Right cardiac atrium (tissue), 5 donors: Measurements from ENCODE around the gene EID2B. TPM values are rescaled to one million over a fixed set of nuclear protein-coding genes. Genes with fewer than 3 reads are reported as not detected.

Source experiments
- ATAC-seq, 2 donors: fragments of 200-7000 bp; cut with Tn5 transposase; one replicate each; pipeline versions ENCODE4 v1.8.0 to v1.9.1; 2020; ENCODE audit warnings: moderate library complexity in 2 of 2, mild to moderate bottlenecking in 1 of 2
- DNase-seq, 3 donors: peaks; one replicate each; pipeline ENCODE4 v3.0.0-alpha.2; 2020
- H3K27ac ChIP-seq: one replicate; pipeline ENCODE4 v1.5.1; 2013; ENCODE audit warnings: mild to moderate bottlenecking, low read length, control low read depth, moderate library complexity
- H3K27me3 ChIP-seq: one replicate; pipeline ENCODE4 v1.6.1; 2013; ENCODE audit not compliant: control insufficient read depth, insufficient read depth
- H3K4me1 ChIP-seq: one replicate; pipeline ENCODE4 v1.6.1; 2013; ENCODE audit warnings: low read length; ENCODE audit not compliant: control insufficient read depth, insufficient read depth
- H3K4me3 ChIP-seq: one replicate; pipeline ENCODE4 v1.5.1; 2013; ENCODE audit warnings: low read length, control low read depth
- H3K9me3 ChIP-seq: one replicate; pipeline ENCODE4 v1.6.1; 2013; ENCODE audit warnings: low read length; ENCODE audit not compliant: control insufficient read depth
- WGBS: extraction: QIAGEN DNeasy Blood & Tissue Kit; methylation state at CpG from one replicate; pipeline ENCODE4 v1.1.7; 2013; 5-methylcytosine and 5-hydroxymethylcytosine counted together
- intact Hi-C, 4 donors: fragments of 100-400 bp; cut with DNase I; formaldehyde crosslinking; loops; one replicate each; pipeline versions ENCODE4 v1.11.0 to v1.14.0; 2022 to 2023
- polyA plus RNA-seq: library from polyadenylated mRNA; stranded (reverse); fragments of 200-250 nt; gene quantifications from one replicate; pipeline ENCODE4 v1.2.3, GENCODE V29; 2013
- total RNA-seq, 4 donors: library from RNA; stranded (reverse); fragmentation: NEBNext Ultra II Directional; extraction: Animal tissue kit (Norgen Biotek cat#: 25700); gene quantifications; one replicate each; pipeline ENCODE4 v1.2.1, GENCODE V29; 2021
- donor health status: healthy with polysubstance abuse.
- donor health status: DM: no; HTN: yes; CAD: no.
- donor health status: DM: no; HTN: no; CAD: no.
- donor health status: DM: no; HTN: yes; CAD: no; lungs with severe emphysema.
- donor health status: DM: yes; HTN: yes; CAD: no.

EID2B gene
- total and polyA plus RNA-seq, 5 donors = 2.3 to 4.3 (median 3.0) TPM

DNA sequence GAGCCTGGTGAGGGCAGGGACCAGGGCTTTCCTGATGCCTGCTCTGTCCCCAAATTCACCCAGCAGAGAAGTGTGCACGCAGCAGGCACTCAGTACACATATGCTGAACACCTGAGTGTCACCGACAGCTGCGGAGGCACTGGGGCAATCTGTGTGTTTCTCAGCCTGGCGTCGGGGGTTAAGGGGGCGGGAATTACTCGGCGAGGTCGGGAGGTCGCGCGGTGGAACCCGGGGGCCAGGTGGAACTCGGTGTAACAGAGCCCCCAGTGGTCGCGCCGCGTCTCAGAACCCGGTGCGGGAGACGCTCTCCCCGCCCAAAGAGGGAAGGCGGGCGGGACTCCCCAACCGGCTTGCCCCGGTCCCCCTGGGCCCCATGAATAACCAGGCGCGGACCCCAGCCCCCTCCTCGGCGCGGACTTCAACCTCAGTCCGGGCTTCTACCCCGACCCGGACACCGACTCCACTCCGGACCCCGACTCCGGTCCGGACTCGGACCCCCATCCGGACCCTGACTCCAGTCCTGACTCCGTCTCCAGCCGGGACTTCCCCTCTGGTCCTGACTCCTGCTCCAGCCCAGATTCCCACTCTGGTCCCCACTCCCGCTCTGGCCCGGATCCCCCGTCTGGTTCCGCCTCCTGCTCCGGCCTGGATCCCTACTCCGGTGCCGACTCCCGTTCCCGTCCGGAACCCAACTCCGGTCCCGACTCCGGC, 17.7 kb downstream of the EID2B start, which contains the start of gene SELENOV:
SELENOV (plus strand) TSS at position 300 of the 711 bp plus-strand sequence; CDS start at position 374, 74 bp downstream.
- intact Hi-C loops = no loop called here
- Histone ChIP-seq H3K4me3 (peak within 1 kb of the TSS; percentile 14), H3K27me3 (no peaks in the 10 kb centered on the region), H3K4me1 (no peaks in the 10 kb centered on the region), H3K9me3 (no peaks in the 10 kb centered on the region), H3K27ac (no peak within 1 kb of the TSS)
- under 1% methylated on average over 56 of the region's 56 CpGs for WGBS
- peak in 1 of 3 donors; percentile 63 for DNase-seq
- ATAC-seq = peak; percentile 52 to 56

DNA sequence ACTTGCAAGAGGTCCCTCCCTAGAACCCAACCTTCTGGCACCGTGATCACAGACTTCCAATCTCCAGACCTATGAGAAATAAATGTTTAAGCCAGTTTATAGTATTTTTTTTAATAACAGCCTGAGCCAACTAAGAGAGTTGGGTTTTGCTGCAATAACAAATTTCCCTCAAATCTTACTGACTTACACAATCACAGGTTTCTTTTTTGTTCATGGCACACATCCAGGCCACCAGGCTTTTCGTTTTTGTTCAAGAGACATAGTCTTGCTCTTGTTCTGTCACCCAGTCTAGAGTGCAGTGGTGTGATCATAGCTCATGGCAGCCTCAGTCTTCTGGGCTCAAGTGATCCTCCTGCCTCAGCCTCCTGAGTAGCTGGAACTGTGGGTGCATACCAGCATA, 19.7 kb downstream of the EID2B start:
- Histone ChIP-seq H3K4me1 (no peaks in the 10 kb centered on the region), H3K4me3 (no peak overlapping the region), H3K27ac (no peak overlapping the region), H3K27me3 (no peaks in the 10 kb centered on the region), H3K9me3 (no peaks in the 10 kb centered on the region)
- WGBS = 47% methylated on average over 2 of the region's 2 CpGs
- DNase-seq (no peak), ATAC-seq (no peak)
- intact Hi-C loops = no loop called here

DNA sequence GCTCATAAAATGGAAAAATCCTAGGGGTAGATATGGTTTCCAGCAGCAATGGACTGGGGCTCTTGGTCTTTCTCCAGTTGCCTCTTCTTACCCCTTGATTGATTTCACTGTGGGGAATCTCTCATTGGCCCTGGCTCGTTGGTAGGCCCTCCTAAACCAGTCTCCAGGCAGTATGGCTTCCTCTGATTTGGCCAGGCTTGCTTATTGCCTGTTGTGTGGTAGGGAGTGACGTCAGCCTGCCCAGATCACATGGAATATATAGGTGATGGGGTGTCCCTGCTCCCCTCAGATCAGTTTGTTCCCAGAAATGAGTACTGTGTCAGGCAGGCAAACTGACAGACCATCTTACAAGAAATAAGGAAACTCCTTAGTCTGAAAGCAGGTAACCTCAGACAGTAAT, 23.4 kb downstream of the EID2B start:
- no peak overlapping the region for H3K27ac ChIP-seq
- no peaks in the 10 kb centered on the region for H3K27me3 ChIP-seq
- 66% methylated on average over 2 of the region's 2 CpGs for WGBS
- peaks cover 2% of the 10 kb centered on the region for H3K4me1 ChIP-seq
- DNase-seq (no peak), ATAC-seq (no peak)
- H3K9me3 ChIP-seq = no peaks in the 10 kb centered on the region
- no peak overlapping the region for H3K4me3 ChIP-seq
- intact Hi-C loops = no loop called here

DNA sequence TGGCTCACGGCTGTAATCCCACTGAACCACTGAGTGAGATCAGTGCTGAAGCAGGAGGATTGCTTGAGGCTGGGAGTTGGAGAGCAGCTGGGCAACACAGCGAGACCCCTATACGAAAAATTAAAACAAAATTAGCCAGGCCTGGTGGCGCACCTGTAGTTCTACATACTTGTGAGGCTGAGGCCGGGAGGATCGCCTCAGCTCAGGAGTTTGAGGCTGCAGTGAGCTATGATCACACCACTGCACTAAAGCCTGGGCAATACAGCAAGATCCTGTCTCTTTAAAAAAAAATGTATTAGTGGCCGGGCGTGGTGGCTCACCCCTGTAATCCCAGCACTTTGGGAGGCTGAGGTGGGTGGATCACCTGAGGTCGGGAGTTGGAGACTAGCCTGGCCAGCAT, 24.0 kb downstream of the EID2B start:
- DNase-seq (no peak), ATAC-seq (no peak)
- Histone ChIP-seq H3K4me3 (no peak overlapping the region), H3K27ac (no peak overlapping the region), H3K9me3 (no peaks in the 10 kb centered on the region), H3K4me1 (peaks cover 2% of the 10 kb centered on the region), H3K27me3 (no peaks in the 10 kb centered on the region)
- intact Hi-C loops = no loop called here
- 88% methylated on average over 9 of the region's 9 CpGs for WGBS

DNA sequence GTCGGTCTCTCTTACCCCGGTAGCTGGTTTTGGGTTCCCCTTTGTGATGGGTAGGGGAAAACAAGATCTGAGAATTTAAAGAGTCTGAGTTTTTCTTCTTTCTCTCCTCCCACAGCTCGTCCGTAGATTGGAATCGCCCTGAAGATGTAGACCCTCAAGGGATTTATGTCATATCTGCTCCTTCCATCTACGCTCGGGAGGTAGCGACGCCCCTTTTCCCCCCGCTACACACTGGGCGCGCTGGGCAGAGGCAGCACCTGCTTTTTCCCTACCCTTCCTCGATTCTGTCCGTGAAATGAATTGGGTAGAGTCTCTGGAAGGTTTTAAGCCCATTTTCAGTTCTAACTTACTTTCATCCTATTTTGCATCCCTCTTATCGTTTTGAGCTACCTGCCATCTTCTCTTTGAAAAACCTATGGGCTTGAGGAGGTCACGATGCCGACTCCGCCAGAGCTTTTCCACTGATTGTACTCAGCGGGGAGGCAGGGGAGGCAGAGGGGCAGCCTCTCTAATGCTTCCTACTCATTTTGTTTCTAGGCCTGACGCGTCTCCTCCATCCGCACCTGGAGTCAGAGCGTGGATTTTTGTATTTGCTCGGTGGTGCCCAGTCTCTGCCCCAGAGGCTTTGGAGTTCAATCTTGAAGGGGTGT, 24.8 kb downstream of the EID2B start:
- 44% methylated on average over 24 of the region's 24 CpGs for WGBS
- no peaks in the 10 kb centered on the region for H3K27me3 ChIP-seq
- no peak overlapping the region for H3K27ac ChIP-seq
- intact Hi-C loops = no loop called here
- ATAC-seq = no peak
- peaks cover 2% of the 10 kb centered on the region for H3K4me1 ChIP-seq
- H3K9me3 ChIP-seq = no peaks in the 10 kb centered on the region
- peak in 1 of 3 donors; percentile 12 for DNase-seq
- H3K4me3 ChIP-seq = no peak overlapping the region

DNA sequence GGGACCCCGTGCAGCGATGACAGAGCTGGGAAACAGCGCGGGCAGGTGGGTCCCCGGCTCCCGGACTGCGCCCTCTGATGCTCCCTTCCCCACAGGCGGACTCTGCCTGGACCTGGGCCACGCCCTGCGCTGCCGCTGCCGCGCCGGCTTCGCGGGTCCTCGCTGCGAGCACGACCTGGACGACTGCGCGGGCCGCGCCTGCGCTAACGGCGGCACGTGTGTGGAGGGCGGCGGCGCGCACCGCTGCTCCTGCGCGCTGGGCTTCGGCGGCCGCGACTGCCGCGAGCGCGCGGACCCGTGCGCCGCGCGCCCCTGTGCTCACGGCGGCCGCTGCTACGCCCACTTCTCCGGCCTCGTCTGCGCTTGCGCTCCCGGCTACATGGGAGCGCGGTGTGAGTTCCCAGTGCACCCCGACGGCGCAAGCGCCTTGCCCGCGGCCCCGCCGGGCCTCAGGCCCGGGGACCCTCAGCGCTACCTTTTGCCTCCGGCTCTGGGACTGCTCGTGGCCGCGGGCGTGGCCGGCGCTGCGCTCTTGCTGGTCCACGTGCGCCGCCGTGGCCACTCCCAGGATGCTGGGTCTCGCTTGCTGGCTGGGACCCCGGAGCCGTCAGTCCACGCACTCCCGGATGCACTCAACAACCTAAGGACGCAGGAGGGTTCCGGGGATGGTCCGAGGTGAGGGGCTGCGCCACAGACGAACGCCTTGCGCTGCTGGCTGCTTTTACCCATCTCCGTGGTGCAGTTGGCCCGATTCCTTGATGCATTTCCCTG, 25.5 kb downstream of the EID2B start:
- H3K4me1 ChIP-seq = peaks cover 2% of the 10 kb centered on the region
- H3K4me3 ChIP-seq = peak overlapping the region; percentile 40
- no peaks in the 10 kb centered on the region for H3K9me3 ChIP-seq
- WGBS = 3% methylated on average over 96 of the region's 96 CpGs
- peak; percentile 44 to 57 for ATAC-seq
- no peaks in the 10 kb centered on the region for H3K27me3 ChIP-seq
- intact Hi-C loops = no loop called here
- H3K27ac ChIP-seq = no peak overlapping the region
- DNase-seq = peak; percentile 29 to 65 (median 63)

DNA sequence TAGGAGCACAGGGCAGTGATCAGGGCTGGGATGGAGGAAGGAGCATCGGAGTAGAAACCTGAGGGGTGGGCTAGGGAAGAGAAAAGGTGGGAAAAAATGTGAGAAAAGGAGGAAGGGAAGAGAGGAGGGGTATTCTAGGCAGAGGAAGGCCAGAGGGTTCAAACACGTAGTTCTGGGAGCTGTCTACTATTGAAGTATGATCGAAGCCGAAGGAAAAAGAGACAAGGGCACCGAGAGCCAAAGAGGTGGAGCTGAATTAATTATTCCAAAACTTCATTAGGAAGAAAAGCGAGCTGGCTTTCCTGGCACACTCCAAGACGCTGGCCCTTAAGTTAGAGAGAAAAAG, 26.1 kb downstream of the EID2B start:
- Histone ChIP-seq H3K4me1 (peaks cover 2% of the 10 kb centered on the region), H3K27ac (no peak overlapping the region), H3K27me3 (no peaks in the 10 kb centered on the region), H3K4me3 (peak overlapping the region; percentile 40), H3K9me3 (no peaks in the 10 kb centered on the region)
- intact Hi-C loops = no loop called here
- ATAC-seq = no peak
- DNase-seq = no peak
- WGBS = 53% methylated on average over 7 of the region's 7 CpGs

DNA sequence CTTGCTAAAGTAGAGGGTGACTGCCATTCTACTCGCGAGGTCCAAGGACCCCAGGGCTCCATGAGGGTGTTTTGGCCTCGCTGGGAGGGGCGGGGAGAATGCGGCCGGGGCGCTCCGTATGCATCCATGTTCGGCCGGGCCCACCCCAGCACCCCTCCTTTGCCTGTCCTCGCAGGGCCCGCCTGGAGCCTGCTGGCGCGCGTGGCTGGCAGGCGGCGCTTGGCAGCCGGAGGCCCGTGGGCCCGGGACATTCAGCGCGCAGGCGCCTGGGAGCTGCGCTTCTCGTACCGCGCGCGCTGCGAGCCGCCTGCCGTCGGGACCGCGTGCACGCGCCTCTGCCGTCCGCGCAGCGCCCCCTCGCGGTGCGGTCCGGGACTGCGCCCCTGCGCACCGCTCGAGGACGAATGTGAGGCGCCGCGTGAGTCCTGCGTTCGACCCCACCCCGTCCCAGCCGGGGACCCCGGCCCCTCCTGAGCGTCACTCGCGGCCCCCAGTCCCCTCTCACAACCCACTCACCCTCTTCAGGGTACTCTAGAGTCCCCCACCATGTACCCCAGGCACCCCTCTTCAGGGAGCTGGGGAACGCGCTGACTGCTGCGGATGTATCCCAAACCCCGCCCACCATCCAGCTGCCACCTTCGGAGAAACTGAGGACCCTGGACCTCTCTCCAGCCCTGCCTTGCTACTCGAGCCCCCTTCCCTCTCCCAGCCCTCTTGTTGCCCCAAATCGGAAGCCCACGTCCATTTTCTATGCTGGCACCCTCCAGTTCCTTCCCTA, 29.8 kb downstream of the EID2B start:
- no peaks in the 10 kb centered on the region for H3K27me3 ChIP-seq
- ATAC-seq (peak; percentile 55 to 76), DNase-seq (peak; percentile 68 to 83 (median 83))
- H3K9me3 ChIP-seq = no peaks in the 10 kb centered on the region
- WGBS = 12% methylated on average over 69 of the region's 69 CpGs
- no peak overlapping the region for H3K4me3 ChIP-seq
- peaks cover 2% of the 10 kb centered on the region for H3K4me1 ChIP-seq
- H3K27ac ChIP-seq = no peak overlapping the region
- intact Hi-C loops = no loop called here

DNA sequence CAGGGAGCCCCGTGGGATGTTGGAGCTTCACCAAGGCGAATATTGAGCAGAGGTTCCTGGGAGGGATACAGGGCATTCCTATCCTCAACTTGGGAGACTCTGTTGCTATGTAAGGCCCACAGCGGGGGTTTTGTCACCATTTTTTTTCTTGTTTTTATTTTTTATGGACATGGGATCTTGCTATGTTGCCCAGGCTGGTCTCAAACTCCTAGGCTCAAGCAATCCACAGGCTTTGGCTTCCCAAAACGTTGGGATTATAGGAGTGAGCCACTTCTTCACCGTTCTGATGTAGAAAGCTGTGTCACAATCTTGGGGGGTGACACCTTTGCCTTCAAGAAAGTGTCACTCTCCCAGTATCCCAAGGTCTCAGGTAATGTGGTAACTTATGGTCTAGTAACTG, 31.3 kb downstream of the EID2B start:
- H3K27me3 ChIP-seq = no peaks in the 10 kb centered on the region
- ATAC-seq (no peak), DNase-seq (no peak)
- H3K4me1 ChIP-seq = no peaks in the 10 kb centered on the region
- no peak overlapping the region for H3K27ac ChIP-seq
- WGBS = 76% methylated on average over 5 of the region's 5 CpGs
- no peak overlapping the region for H3K4me3 ChIP-seq
- no peaks in the 10 kb centered on the region for H3K9me3 ChIP-seq
- intact Hi-C loops = no loop called here

DNA sequence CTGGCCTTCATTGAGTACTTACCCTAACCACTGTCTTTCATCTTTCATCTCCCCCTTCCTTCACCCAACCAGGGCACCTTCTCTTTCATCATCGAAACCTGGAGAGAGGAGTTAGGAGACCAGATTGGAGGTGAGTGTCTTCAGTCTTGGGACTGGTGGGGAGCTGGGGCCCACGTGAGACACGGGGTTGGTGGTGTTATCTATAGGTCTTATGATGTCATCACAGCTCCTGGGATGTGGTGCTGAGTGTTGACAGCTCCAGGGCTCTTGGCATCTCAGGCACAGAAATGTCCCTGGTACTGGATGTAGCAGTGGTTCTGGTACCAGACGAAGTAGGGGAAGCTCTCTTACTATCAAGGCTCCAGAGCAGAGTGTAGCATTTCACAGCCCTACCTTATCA, 32.1 kb downstream of the EID2B start:
- no peaks in the 10 kb centered on the region for H3K27me3 ChIP-seq

More for the DNA sequence above, 32.1 kb downstream of the EID2B start:
- no peaks in the 10 kb centered on the region for H3K9me3 ChIP-seq
- WGBS = 21% methylated on average over 4 of the region's 4 CpGs
- no peak for DNase-seq
- intact Hi-C loops = no loop called here
- H3K27ac ChIP-seq = no peak overlapping the region
- H3K4me3 ChIP-seq = no peak overlapping the region
- no peaks in the 10 kb centered on the region for H3K4me1 ChIP-seq
- no peak for ATAC-seq
